GM03348 (cell line): Measurements from ENCODE around the gene DCAF5.
A peak's percentile ranks its signal among the peaks of the same experiment; 100 is the strongest.

Source experiments
- DNase-seq: peaks from one replicate; pipeline ENCODE4 v3.0.0; 2012; ENCODE audit warnings: low spot score

The DCAF5 gene

DNA sequence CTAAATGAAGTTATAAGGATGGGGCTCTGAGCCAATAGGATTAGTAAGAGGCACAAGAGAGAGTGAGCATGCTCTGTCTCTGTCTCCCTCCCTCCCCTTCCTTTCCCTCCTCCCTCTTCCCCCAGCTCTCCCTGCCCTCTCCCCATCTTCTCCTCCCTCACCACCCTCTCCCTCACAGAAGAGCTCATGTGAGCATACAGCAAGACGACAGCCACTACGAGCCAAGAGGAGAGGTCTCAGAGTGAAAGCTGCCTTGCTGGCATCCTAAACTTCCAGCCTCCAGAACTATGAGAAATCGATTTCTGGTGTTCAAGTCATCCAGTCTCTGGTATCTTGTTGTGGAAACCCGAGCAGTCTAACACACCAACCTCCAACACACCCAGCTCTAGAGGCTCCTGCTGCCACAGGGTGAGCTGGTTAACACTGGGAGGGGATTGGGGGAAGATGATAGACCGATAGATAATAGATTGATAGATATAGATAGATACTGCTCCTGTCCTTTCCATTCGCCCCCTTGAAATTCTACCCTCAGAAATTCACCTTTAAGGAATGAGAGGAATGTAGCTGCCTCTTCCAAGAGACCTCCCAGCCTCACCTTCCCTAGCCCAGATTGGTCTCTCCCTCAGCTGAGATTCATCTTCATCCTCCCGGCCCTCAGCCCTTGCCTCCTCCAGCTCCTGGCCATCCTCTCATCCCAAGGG lies 148.0 kb downstream of the DCAF5 start:
- DNase-seq, result peak; percentile 37

DNA sequence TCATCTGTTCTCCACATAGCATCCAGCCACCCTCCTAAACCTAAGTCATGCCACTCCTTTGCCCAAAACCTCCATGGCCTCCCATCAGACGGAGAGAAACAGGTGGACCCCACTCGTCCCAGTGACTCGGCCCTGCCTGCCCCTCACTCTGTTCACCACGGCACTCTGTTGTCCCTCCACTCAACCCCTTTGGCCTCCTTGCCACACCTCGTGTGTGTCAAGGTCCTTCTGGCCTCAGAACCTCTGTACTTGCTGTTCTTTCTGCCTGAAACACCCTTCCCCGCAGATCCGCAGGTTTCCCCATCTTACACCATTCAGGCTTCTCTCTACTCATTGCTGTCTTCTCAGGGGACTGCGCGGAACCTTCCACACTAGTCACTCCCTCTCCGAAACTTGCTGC lies 149.3 kb downstream of the DCAF5 start:
- DNase-seq, result no peak

DNA sequence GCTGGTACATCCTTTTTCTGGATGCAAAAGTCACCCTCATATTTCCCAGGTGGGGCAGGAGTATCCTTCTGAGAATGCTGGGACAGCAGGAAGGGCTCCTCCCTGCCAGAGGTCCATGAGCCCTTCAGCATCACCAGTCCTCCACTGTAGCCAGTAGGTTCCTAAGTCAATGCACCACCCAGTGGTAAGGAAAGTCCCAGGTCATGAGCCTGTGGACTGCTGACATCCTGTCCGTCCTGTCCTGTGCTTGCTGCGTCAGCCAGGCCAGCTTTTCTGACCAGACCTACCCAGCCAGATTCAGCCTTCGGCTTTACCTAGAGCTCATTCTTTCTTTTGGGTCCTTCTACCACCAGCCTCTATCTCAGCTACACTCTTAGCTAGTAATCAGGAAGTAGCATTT lies 150.8 kb downstream of the DCAF5 start:
- DNase-seq, result no peak

DNA sequence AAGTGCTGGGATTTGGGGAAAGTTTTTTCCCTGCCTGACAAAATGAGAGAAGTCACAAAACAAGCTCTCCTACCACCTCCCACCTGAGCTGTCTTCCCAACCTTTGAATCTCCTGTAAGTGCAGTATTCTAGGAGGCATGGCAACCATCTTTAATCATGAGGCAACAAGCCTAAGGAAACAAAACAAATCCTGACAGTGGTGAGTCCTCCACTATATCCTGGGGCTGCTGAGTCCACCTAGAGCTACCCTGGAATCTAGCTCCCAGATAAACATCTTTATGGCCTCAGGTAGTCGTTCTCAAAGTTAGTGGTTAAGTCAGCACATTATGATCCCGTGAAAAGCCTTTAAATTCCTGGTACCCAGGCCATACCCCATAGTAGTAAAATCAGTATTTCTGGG lies 151.5 kb downstream of the DCAF5 start:
- no peak for DNase-seq
